Right lung (tissue), 5 donors: Measurements from ENCODE around the gene KRT81. TPM values are rescaled to one million over a fixed set of nuclear protein-coding genes. Genes with fewer than 3 reads are reported as not detected.
"Not testable (repeated sequence)": the region's sequence is repeated elsewhere in the genome, so short reads cannot be mapped to it uniquely, and the experiment has no call there.

Experiments used
- DNase-seq, 2 donors: peaks; one replicate each; pipeline ENCODE4 v3.0.0-alpha.2; 2013
- polyA plus RNA-seq, 5 donors: library from polyadenylated mRNA; unstranded; fragments of 120-200 nt; gene quantifications; one replicate each; pipeline versions ENCODE4 v1.2.1 to v1.2.3, GENCODE V29; 2013; ENCODE audit warnings: inconsistent platforms in 1 of 5, low replicate concordance in 1 of 5; ENCODE audit not compliant: insufficient read length in 5 of 5, insufficient read depth in 1 of 5

KRT81 gene
- polyA plus RNA-seq, 5 donors = 0.11 to 0.24 (median 0.16) TPM; not detected in 2

DNA sequence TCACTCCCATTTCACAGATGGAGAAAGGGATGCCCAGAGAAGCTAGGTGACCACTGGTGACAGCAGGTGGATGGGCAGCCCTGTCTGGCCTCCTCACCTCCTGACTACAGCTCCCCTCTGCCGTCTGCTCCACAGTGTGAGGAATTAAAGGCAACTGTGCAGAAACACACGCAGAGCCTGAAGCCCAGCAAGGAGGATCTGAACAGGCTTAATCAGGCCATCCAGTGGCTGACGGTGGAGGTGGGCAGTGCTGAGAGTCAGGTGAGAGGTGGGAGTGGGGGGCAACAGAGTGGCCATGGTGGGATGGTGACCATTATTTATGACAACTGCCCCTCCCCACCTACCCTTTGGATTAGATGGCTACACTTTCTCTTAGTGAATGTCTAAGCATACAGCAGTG lies 15.6 kb downstream of the KRT81 start:
- DNase-seq = no peak

DNA sequence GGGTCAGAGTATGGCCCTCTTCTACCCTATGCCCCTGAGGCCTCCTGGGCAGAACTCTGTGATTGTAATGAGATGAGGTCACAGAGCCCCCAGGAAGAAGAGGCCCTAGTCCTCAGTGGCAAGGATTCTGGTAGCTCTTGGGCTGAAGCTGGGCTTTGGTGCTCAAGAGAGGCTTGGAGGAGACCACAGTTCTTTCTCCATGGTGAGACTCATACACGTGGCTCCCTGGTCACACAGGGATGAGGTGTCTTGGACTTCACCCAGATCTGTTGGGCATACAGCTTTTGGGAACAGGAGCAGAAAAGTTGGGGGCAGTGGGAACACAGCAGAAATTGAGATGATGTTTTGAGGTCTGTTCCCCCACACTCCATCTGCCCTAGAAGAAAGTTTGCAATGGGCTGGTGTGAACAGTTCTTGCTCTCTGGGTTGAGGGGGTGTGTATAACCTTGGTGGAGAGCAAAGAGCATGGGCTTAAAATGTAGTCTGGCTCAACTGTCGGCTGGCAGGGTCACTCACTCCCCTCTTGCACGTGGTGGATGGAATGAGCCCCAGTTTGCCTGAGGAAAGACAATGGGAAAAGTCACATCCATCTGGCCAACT lies 16.7 kb downstream of the KRT81 start, which contains the start of gene KRT86:
Gene KRT86, plus strand, starts transcription at position 125 of the 600 bp plus-strand sequence. CDS start 27,272 bp downstream, outside the sequence.
- no peak for DNase-seq

- DNase-seq = no peak
Observed at GRCh38 chr12:52271158-52271557, 20.2 kb downstream of the KRT81 start.

DNA sequence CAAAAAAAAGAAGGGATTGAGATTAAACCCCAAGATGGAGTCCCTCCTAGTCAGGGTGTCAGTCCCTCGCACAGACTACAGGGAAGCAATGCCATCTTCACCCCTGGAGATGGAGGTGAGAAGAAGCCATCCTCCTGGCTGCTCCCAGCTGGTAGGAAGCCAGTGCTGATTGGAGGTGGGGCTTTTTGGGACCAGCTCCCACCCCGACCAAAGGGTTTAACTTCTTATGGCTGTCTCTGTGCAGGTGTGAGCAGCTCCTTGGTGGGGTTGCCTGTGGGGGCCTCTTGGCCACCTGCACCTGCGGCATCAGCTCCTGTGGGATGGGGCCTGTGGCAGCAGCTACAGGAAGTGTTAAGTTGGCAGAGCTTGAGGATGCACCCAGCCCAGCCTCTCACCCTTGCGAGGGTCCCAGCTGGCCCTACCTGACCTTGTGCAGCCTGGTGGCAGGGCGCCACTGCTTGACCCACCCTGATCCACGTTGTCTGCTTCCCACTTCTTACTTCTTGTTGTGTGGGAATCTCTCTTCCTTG lies 20.7 kb downstream of the KRT81 start:
- no peak for DNase-seq

DNA sequence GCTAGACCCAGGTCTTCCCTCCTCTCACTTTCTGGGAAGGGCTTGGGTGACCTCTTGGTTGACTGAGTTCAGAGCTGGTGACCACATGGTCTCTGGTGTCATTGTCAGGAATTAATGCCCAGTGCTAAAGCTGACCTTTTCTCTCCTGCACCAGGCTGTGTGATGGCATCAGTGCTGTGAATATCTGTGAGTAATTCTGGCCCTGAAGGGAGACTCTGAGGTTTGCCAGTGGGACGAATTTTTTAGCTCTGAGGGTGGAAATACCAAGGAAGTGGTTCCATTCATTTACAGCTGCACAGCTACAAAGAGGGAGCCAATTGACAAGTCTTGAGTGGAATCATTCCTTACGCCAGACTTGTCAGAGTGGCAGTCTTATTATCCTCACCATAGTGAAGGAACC lies 23.1 kb downstream of the KRT81 start:
- no peak for DNase-seq

DNA sequence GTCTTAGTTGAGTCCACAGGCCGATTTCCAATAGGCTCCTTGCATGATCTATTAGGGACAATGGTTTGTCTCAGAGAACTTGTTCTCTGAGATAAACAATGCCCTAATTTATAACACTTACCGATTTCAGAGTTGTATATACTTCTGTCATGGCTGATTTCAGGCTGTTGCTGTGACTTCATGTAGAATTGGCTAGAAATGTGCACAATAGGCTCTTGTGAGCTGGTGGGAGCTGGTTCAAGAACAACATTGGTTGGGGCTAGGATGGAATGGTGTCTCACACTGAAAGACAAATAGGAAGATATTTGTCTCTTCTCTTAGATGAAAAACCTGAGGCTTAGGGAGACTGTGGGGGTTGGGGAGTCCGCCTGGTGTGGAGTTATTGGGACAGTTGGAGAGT lies 23.6 kb downstream of the KRT81 start:
- DNase-seq = no peak

GRCh38 chr12:52267266-52267665 lies 24.1 kb downstream of the KRT81 start:
- DNase-seq = no peak

- DNase-seq = no peak
Observed at GRCh38 chr12:52266514-52266913, 24.8 kb downstream of the KRT81 start.

- peak in 1 of 2 donors; percentile 55 for DNase-seq
Observed at GRCh38 chr12:52264435-52264825, 26.9 kb downstream of the KRT81 start.

GRCh38 chr12:52263761-52264434 lies 27.4 kb downstream of the KRT81 start:
- DNase-seq = no peak

DNA sequence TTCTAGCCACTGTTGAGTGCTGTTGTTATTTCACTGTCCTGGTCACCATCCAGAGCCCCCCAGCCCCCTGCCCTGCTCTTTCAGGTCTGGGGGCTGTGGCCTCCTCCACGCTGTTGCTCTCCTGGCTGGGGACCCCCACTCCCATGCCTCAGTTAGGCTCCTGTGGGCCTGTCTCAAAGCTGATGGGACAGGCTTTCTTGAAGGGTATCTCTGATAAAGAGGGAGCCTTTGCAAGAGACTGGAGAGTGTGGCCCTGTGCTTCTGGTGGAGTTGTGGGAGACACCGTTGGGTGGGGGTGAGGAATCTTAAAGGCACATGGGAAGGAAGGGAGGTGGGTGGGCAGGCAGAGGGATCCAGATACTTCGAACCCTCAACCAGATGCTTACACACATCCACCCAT lies 29.0 kb downstream of the KRT81 start:
- no peak for DNase-seq

DNA sequence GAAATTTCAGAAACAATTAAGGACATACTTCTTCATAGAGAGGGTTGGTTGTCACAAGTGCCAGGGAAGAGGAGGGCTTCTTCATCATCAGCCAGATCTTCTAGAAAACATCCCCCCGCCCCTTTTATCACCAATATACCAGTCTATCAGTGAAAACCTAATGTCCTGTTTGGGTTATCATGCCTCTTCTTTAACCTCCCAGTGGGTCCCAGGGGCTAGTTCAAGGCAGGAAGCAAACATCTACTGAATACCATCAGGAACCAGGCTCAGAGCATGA lies 30.2 kb downstream of the KRT81 start:
- no peak for DNase-seq

DNA sequence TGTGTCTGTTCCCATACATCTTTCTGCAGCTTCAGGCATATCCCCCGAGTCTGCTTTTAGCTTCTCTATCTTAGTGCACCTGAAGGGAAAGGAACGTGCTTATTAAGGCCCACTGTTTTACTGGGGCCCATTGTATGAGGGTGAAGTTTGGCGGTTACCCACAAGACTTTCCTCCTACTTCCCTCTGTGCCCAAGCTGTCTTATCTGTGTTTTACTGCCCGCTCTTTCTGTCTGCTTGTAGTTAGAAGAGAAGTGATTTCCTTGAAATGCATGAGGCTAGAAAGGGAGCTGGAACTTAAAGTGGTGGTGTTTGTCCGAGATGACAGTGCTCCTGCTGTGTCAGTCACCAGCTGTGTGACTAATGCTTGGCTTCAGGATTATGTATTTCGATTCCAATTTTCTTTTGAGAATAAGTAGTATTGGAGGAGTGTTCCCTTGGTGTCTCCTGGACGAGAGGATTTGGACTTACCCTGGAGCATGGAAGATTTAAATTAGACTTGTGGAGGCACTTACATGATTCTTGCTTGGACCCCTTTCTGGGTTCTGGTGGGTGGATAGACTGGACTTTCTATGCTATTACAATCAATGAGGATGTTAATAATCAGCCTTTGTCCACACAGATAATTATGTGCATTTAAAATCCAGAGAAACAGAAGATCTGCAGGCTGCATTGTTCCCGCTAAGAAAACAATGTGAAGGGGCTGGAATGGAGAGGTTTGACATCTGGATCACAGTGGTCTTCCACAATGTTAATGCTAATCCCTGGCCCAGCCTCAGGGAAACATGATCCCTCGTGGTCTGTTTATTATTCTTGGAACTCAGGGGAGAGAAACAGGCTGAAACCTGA lies 30.8 kb downstream of the KRT81 start:
- no peak for DNase-seq

DNA sequence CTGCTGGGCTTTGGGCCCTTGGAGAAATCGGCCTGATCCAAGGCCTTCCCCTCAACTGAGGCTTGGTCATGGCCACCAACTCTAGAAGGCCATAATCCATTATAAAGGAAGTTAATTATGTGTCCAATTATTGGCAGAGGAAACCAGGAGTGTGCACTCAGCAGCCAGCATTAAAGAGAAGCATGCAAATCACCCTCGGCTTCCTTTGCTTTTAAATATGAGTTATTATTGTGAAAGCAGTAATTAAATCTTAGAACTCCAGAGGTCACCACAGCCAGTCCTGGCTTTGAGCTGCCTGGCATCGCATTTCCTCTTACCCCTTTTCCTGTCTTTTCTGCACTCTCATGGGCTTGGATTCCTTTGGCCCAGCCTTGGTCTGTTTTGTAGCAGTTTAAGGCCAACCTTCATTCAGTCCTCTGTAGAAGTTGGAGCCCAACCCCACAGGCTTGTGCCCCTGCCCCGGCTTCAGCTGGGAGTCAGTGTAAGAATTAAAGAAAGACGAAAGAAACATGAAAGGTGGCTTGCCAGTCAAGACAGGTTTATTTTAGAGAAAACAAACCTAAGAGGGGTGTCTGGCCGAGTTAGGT lies 31.6 kb downstream of the KRT81 start:
- DNase-seq = no peak

DNA sequence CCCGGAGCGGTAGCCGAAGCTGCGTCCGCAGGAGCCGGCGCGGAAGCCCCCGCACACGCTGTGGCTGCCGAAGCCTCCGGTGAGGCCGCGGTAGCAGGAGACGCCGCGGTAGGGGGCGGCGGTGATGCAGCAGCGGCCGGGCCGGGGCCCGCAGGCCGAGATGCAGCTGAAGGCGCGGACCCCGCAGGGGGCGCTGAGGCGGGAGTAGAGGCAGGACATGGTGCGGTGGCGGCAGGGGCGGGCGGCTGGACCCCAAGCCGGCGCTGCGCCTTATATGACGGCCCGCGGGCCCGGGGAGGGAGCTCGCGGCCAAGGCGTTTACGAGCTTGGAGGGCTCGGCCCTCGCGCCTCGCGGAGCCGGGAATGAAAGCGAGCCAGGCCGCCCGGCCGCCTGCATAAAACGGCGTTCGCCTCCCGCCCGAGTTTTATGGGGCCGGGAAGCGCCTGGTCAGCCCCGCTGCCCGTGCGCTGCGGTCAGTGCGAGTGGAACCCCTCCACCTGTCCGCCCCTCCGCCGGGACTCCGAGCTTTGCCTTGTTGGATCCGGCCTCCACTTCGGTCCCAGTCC lies 32.9 kb downstream of the KRT81 start:
- DNase-seq = no peak

GRCh38 chr12:52257922-52258321 lies 33.4 kb downstream of the KRT81 start:
- not testable (repeated sequence) for DNase-seq

DNA sequence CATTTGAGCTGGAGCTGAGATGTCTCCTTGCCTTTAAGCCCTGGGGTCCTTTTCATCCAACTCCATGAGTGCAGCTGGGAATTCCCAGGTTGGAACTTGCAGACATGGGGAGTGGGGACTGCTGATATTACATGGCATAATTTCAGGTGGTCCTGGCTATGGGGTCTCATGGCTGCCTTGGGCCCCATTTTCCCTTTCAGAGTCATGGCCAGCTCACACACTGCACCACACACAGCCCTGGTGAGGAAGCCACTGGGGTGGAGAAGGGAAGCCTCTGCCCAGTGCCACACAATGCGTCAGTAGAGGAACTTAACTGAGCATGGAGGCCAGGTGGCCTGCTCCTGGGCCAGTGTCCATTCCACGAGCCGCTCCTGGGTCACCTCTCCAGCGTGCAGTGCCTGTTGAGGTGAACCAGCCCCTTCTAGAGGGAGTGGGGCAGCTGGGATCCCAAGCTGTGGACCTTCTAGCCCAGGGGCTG lies 34.2 kb downstream of the KRT81 start:
- no peak for DNase-seq

DNA sequence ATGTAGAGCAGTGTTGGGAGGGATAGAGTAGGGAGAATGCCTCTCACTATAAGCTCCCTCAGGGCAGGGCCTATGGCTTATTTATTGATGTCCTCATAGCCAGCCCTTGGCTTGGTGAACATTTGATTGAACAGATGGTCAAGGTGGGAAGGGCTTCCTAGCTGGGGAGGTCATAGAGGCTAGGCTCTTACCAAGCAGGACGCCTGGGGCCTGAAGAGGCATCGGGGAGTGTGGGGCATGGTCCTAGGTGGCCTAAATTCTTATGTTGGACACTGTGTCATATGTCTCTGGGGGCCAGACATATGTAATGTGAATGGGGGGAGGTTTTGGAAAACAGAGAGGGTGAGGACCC lies 34.8 kb downstream of the KRT81 start:
- DNase-seq = no peak

GRCh38 chr12:52255926-52256583 lies 35.3 kb downstream of the KRT81 start:
- DNase-seq = no peak

GRCh38 chr12:52254965-52255751 lies 36.2 kb downstream of the KRT81 start:
- DNase-seq = no peak
